GM19324 (cell line): ENCODE data around the gene SBNO1.
"Not testable (repeated sequence)": the region's sequence is repeated elsewhere in the genome, so short reads cannot be mapped to it uniquely, and the experiment has no call there.

Experiments used
- ATAC-seq: cut with Tn5 transposase; IDR thresholded peaks from one replicate; pipeline ENCODE4 v1.9.1; 2021; ENCODE audit warnings: mild to moderate bottlenecking, moderate library complexity; ENCODE audit not compliant: unreplicated experiment, low FRiP score

SBNO1 gene

DNA sequence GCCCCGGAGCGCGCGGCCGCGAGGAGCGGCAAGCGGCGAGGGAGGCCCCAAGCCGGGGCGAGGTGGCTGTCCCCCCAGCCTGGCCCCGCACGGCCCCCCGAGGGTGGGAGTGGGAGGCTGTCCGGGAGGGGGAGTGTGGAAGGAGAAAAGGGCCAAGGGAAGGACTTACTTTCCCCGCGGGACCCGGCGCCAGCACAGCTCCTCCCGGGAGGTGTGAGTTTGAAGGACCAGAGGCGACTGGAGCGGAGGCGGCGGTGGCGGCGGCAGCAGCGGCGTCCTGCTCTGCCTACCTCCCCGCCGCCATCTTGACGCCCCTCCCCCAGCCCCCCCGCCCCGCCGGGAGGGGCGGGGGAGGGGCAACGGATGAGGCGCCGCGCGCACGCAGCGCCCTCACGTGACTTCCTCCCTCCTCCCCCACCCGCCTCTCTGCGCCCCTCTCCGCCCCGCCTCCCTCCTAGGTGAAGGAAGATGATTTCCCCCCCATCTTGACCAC is at the start of gene SBNO1:
SBNO1 (minus strand) TSS at position 316 of the 493 bp plus-strand sequence. CDS start 14,406 bp downstream, outside the sequence.
- ATAC-seq, result peak; percentile 59

- no peak for ATAC-seq
These were observed 45.4 kb upstream of the SBNO1 start for GRCh38 chr12:123410041-123410412.

- ATAC-seq, result not testable (repeated sequence)
These were observed 44.8 kb upstream of the SBNO1 start for GRCh38 chr12:123409284-123410040.

DNA sequence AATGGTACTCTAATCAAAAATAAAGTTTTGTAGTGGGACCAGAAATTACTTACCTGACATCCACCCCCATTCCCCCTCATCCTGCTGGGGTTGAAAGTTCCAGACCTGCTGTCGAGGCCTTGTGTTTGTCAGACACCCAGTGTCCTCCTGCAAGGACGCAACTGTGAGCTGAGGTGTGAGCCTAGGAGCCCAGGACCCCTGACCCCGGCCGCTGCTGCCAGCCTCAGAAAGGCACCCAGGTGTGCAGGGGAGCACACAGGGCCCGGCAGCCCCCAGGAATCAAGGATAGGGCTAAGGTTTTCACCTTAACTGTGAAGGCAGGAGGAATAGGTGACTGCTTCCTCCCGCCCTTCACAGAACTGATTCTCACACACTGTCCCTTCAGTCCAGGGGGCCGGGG is 44.0 kb upstream of the SBNO1 start:
- not testable (repeated sequence) for ATAC-seq

DNA sequence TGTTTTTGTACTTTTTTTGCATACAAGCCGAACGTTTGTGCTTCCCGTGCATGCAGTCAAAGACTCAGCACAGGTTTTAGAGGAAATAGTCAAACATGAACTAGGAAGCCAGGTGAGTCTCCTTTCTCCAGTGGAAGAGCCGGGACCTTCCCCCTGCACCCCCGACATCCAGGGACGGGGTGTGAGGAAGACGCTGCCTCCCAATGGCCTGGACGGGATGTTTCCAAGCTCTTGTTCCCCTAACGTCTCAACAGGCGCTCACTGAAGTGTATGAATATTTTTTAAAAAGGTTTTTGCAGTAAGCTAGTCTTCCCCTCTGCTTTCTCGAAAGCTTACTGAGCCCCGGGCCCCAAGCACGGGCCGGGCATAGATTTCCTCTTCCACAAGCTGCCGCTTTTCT is 43.3 kb upstream of the SBNO1 start:
- ATAC-seq, result not testable (repeated sequence)

DNA sequence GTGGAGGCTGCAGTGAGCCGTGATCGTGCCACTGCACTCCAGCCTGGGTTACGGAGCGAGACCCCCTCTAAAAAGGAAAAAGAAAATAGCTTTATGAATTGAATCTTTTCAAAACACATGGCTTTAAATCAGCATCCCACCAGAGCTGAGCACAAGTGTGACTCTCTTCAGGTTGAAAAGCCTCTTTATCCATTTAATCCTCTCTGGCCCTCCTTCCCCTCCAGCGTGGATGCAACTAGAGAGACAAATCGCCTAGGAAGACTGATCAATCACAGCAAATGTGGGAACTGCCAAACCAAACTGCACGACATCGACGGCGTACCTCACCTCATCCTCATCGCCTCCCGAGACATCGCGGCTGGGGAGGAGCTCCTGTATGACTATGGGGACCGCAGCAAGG is 42.6 kb upstream of the SBNO1 start:
- not testable (repeated sequence) for ATAC-seq

GRCh38 chr12:123404581-123404980 is 39.9 kb upstream of the SBNO1 start:
- no peak for ATAC-seq

GRCh38 chr12:123401753-123402683 is 37.4 kb upstream of the SBNO1 start:
- no peak for ATAC-seq

DNA sequence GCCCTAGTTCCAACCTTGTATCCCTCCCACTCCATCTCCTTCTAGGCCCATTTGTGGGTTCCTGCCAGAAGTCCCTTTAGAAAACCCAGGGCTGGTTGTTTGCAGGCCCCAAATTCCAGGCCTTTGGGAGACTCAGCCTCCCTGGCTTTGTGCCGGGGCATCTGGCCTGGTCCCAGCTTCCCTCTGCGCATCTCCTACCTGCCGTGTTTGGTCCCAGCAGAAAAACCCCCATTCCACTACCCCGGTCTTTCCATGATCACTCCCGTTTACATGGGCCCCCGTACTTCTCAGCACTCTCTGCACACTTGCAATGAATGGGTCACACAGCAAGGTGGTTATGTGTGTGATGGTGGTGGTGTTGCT is 34.6 kb upstream of the SBNO1 start:
- no peak for ATAC-seq

- ATAC-seq, result no peak
These were observed 34.1 kb upstream of the SBNO1 start for GRCh38 chr12:123398550-123399254.

GRCh38 chr12:123398177-123398549 is 33.5 kb upstream of the SBNO1 start:
- no peak for ATAC-seq

GRCh38 chr12:123397400-123397799 is 32.8 kb upstream of the SBNO1 start:
- no peak for ATAC-seq

- no peak for ATAC-seq
These were observed 32.3 kb upstream of the SBNO1 start for GRCh38 chr12:123396954-123397353.

- no peak for ATAC-seq
These were observed 31.9 kb upstream of the SBNO1 start for GRCh38 chr12:123396543-123396942.

GRCh38 chr12:123395236-123395635 is 30.6 kb upstream of the SBNO1 start:
- ATAC-seq, result no peak

- no peak for ATAC-seq
These were observed 29.1 kb upstream of the SBNO1 start for GRCh38 chr12:123393747-123394146.

DNA sequence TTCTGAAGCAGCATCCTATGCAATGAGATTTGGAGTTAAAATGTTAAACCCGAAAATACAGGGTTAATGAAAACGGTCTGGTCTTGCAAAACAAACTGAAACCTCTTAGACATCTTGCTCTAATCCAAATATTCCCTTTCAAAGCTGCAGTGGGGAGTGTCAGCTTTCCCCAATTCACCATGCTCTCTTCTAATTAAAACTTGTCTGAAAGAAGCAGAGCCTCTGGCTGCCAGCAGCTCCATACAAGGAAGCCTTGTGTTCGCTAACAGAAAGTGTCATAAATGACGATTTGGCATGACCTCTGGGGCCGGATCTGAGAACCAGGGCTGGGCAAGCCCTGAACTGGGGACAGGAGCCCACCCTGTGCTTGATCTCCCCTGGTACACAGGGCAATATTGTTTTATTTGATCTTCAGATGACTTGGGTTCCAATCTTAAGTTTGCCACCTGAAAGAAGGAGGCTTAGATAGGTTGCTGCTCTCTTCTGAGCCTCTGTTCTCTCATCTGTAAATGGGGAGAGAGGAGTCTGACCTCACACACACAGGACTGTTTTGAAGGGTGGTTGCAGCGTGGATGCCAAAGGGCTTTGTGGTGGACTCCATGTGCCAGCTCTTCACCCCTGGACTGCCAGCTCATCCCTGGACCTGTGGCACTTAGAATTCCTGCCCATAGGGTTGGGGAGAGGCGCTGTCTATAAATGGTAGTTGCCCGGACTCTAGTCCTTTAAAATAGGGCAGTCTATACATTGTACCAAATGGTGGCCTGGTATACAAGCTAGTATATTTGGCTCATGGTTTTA is 27.1 kb upstream of the SBNO1 start:
- no peak for ATAC-seq

- no peak for ATAC-seq
These were observed 26.1 kb upstream of the SBNO1 start for GRCh38 chr12:123390498-123391426.
